Measurements from ENCODE around the gene CAMKMT. TPM values are rescaled to one million over a fixed set of nuclear protein-coding genes. Genes with fewer than 3 reads are reported as not detected.

CAMKMT gene
- total and polyA plus RNA-seq, 2 experiments from 2014 or later: 26.5 to 29.5 TPM

DNA sequence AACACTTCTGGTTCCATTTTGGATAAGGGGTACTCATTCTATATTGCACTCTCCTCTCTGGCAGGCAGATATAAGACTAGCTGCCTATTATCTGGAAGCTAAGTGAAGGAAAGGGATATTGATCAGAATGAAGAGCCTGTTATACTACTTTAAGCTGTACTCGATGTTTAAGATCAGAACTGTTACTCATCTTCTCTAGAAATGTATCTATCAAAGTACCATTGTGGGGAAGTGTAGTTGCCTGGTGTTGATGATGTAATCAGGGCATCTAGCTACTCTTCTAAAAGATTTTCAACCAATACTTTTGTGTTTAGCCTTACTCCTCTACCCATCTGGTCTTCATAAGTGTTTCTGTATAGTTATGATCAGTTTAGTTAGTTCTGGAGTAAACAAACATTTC lies 5.8 kb downstream of the CAMKMT start:
- Histone ChIP-seq H3K27ac (ENCODE audit: low read depth) (no peak overlapping the region), H3K79me2 (replicated peaks; ENCODE audit: insufficient read depth) (peaks cover 79% of the 10 kb centered on the region), H4K20me1 (replicated peaks; ENCODE audit: insufficient read depth) (no peaks in the 10 kb centered on the region), H3K36me3 (ENCODE audit: insufficient read depth) (no peaks in the 10 kb centered on the region), H2AFZ (no peak overlapping the region), H3K4me1 (ENCODE audit: insufficient read depth) (peaks cover 5% of the 10 kb centered on the region), H3K27me3 (ENCODE audit: insufficient read depth) (no peaks in the 10 kb centered on the region), H3F3A (replicated peaks; ENCODE audit: low read depth) (peaks cover 2% of the 10 kb centered on the region; the same call in 1 of the 2 replicates), H3K9me2 (ENCODE audit: insufficient read depth) (no peaks in the 10 kb centered on the region), H3K4me2 (no peak overlapping the region), H3K4me3 (no peak overlapping the region)
- no peaks in the 10 kb centered on the region for H3K36me3 Mint-ChIP-seq (ENCODE audit: low read depth)
- no peaks in the 10 kb centered on the region for H3K27me3 Mint-ChIP-seq (ENCODE audit: insufficient read depth, low read depth, poor library complexity)
- no peak overlapping the region for H3K27ac Mint-ChIP-seq
- DNase-seq (ENCODE audit: low spot score) (no peak), ATAC-seq (no peak)
- no peaks in the 10 kb centered on the region for H3K9me3 Mint-ChIP-seq
- H3K4me1 Mint-ChIP-seq: peaks cover 18% of the 10 kb centered on the region
- TF ChIP-seq CTCF (conservative IDR thresholded peaks at IDR 0.05; ENCODE audit: low read depth in 2 of 2): no peak
- no peak for TF ChIP-seq ZNF331 (CRISPR knock-in tag; IDR thresholded peaks at IDR 0.05; ENCODE audit: low read depth)
- TF ChIP-seq EZH2 (IDR thresholded peaks at IDR 0.05; ENCODE audit: low read depth, unreplicated experiment): no peak
- TF ChIP-seq REST (IDR thresholded peaks at IDR 0.05; ENCODE audit: unreplicated experiment): no peak
- no peak for TF ChIP-seq NANOG (IDR thresholded peaks at IDR 0.05; ENCODE audit: borderline replicate concordance)
- TF ChIP-seq POLR2AphosphoS5 (IDR thresholded peaks at IDR 0.05; ENCODE audit: low read depth): no peak
- TF ChIP-seq JUNB (IDR thresholded peaks at IDR 0.05; ENCODE audit: unreplicated experiment): no peak
- TF ChIP-seq EZH2phosphoT487 (IDR thresholded peaks at IDR 0.05; ENCODE audit: unreplicated experiment): no peak
- no peak for TF ChIP-seq ZNF114 (CRISPR knock-in tag; IDR thresholded peaks at IDR 0.05)
- no peak for TF ChIP-seq ETS1 (IDR thresholded peaks at IDR 0.05)
- H3K4me3 Mint-ChIP-seq: no peak overlapping the region

DNA sequence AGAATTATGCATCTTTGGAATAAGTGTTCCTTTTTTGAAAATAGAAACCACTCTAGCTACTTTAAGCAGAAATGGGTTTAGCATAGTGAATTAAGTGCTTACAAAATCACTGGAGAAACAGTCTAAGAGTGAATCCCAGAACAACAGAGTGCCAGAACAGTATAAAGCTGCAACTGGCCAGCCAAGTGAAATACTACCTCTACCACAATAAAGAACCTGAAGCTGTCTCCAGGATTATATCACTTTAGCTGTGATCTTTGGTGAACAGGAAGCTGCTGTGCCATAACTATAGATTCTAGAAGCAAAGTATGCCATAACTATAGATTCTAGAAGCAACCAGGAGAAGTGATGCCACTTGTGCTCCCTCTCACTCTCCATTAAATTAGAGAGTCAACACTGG lies 7.6 kb downstream of the CAMKMT start:
- Mint-ChIP-seq H3K9me3 (no peaks in the 10 kb centered on the region), H3K36me3 (ENCODE audit: low read depth) (no peaks in the 10 kb centered on the region), H3K4me3 (no peak overlapping the region), H3K27me3 (ENCODE audit: insufficient read depth, low read depth, poor library complexity) (no peaks in the 10 kb centered on the region), H3K27ac (no peak overlapping the region), H3K4me1 (peaks cover 12% of the 10 kb centered on the region)
- Histone ChIP-seq H3K4me2 (no peak overlapping the region), H3K27me3 (ENCODE audit: insufficient read depth) (no peaks in the 10 kb centered on the region), H2AFZ (no peak overlapping the region), H3K27ac (ENCODE audit: low read depth) (no peak overlapping the region), H4K20me1 (replicated peaks; ENCODE audit: insufficient read depth) (no peaks in the 10 kb centered on the region), H3K4me1 (ENCODE audit: insufficient read depth) (peaks cover 5% of the 10 kb centered on the region), H3K9me2 (ENCODE audit: insufficient read depth) (no peaks in the 10 kb centered on the region), H3K4me3 (no peak overlapping the region), H3K36me3 (ENCODE audit: insufficient read depth) (no peaks in the 10 kb centered on the region), H3F3A (replicated peaks; ENCODE audit: low read depth) (no peaks in the 10 kb centered on the region), H3K79me2 (replicated peaks; ENCODE audit: insufficient read depth) (peaks cover 66% of the 10 kb centered on the region)
- ATAC-seq: no peak
- DNase-seq (ENCODE audit: low spot score): no peak
- TF ChIP-seq EZH2 (IDR thresholded peaks at IDR 0.05; ENCODE audit: low read depth, unreplicated experiment): no peak
- no peak for TF ChIP-seq POLR2AphosphoS5 (IDR thresholded peaks at IDR 0.05; ENCODE audit: low read depth)
- no peak for TF ChIP-seq REST (IDR thresholded peaks at IDR 0.05; ENCODE audit: unreplicated experiment)
- no peak for TF ChIP-seq ZNF114 (CRISPR knock-in tag; IDR thresholded peaks at IDR 0.05)
- no peak for TF ChIP-seq STAT1 (IDR thresholded peaks at IDR 0.05; ENCODE audit: unreplicated experiment)
- TF ChIP-seq EZH2phosphoT487 (IDR thresholded peaks at IDR 0.05; ENCODE audit: unreplicated experiment): no peak

Data from GM23338 (cell line).